ENCODE results near the gene PPP1CA. TPM values are rescaled to one million over a fixed set of nuclear protein-coding genes. Genes with fewer than 3 reads are reported as not detected.

The PPP1CA gene
- total RNA-seq, 1 experiment from 2014 or later, result 238 TPM

- ChIA-PET CTCF (no interaction called here), POLR2A (no interaction called here)
- no TSS peak for BruUV-seq (replicated peaks)
Measured at GRCh38 chr11:67433536-67434394, 32.1 kb upstream of the PPP1CA start.

GRCh38 chr11:67432655-67433349 is 31.1 kb upstream of the PPP1CA start:
- no peak for ATAC-seq
- POLR2A ChIA-PET, result no interaction called here
- H4K20me1 ChIP-seq (ENCODE audit: insufficient read depth), result no peaks in the 10 kb centered on the region
- no peak for TF ChIP-seq MAX (IDR thresholded peaks at IDR 0.05)
- TF ChIP-seq POLR2A (IDR thresholded peaks at IDR 0.05; ENCODE audit: borderline replicate concordance, extremely low read depth, insufficient read depth, insufficient read length), result no peak
- TF ChIP-seq EZH2 (IDR thresholded peaks at IDR 0.05), result no peak
- TF ChIP-seq RAD21 (IDR thresholded peaks at IDR 0.05; ENCODE audit: low read depth), result no peak
- TF ChIP-seq ELF1 (IDR thresholded peaks at IDR 0.05; ENCODE audit: borderline replicate concordance, low read depth), result no peak
- TF ChIP-seq YY1 (IDR thresholded peaks at IDR 0.05; ENCODE audit: extremely low read depth, insufficient replicate concordance, low read depth, low read length), result no peak
- TF ChIP-seq SIN3A (IDR thresholded peaks at IDR 0.05; ENCODE audit: low read depth), result no peak
- no peak for TF ChIP-seq SP1 (IDR thresholded peaks at IDR 0.05; ENCODE audit: low read depth)
- TF ChIP-seq EZH2phosphoT487 (IDR thresholded peaks at IDR 0.05; ENCODE audit: borderline replicate concordance), result no peak
- no peak for TF ChIP-seq ZBTB33 (IDR thresholded peaks at IDR 0.05; ENCODE audit: extremely low read depth, insufficient replicate concordance, low read length)

More at GRCh38 chr11:67433536-67434394, 32.1 kb upstream of the PPP1CA start:
- Histone ChIP-seq H3K36me3 (ENCODE audit: control insufficient read depth in 1 of 2, insufficient read depth in 2 of 2, low read length in 2 of 2) (peaks cover 10 to 17% of the 10 kb centered on the region in 2 experiments; a peak in 3 of 4 replicates), H3K9me2 (ENCODE audit: insufficient read depth) (no peaks in the 10 kb centered on the region), H3K9me3 (ENCODE audit: control insufficient read depth in 1 of 2, insufficient read depth in 1 of 2, low read depth in 1 of 2, low read length in 2 of 2) (no peaks in the 10 kb centered on the region), H3K27ac (ENCODE audit: low read depth, low read length) (no peak overlapping the region), H3K9ac (ENCODE audit: low read length) (no peak overlapping the region), H3K4me3 (replicated peaks in 1 of 2; ENCODE audit: low read depth in 1 of 2, low read length in 2 of 2) (no peak overlapping the region), H3K27me3 (ENCODE audit: insufficient read depth, low read length) (no peaks in the 10 kb centered on the region), H2AFZ (ENCODE audit: low read depth, low read length, poor library complexity, severe bottlenecking) (no peak overlapping the region), H3K4me2 (ENCODE audit: low read length) (no peak overlapping the region), H4K20me1 (ENCODE audit: insufficient read depth) (no peaks in the 10 kb centered on the region), H3K79me2 (ENCODE audit: insufficient read depth, low read length) (peaks cover 21% of the 10 kb centered on the region), H3K4me1 (ENCODE audit: control insufficient read depth in 1 of 2, insufficient read depth in 2 of 2, low read length in 2 of 2) (peaks cover 8 to 15% of the 10 kb centered on the region in 2 experiments)
- RAD21 ChIA-PET (ENCODE audit: low non-redundant PET in 1 of 2, low total read pairs in 2 of 2, uncharacterized antibody in 2 of 2, unreplicated experiment in 2 of 2), result no interaction called here
- no peak for ATAC-seq
- intact Hi-C loops (cut with micrococcal nuclease), result no loop called here
- TF ChIP-seq MAX (IDR thresholded peaks at IDR 0.05) (no peak), RAD21 (IDR thresholded peaks at IDR 0.05; ENCODE audit: low read depth) (no peak), YY1 (IDR thresholded peaks at IDR 0.05; ENCODE audit: extremely low read depth, insufficient replicate concordance, low read depth, low read length) (no peak), SP1 (IDR thresholded peaks at IDR 0.05; ENCODE audit: low read depth) (no peak), EZH2phosphoT487 (IDR thresholded peaks at IDR 0.05; ENCODE audit: borderline replicate concordance) (no peak), ELF1 (IDR thresholded peaks at IDR 0.05; ENCODE audit: borderline replicate concordance, low read depth) (no peak), CBX3 (IDR thresholded peaks at IDR 0.05; ENCODE audit: low read depth) (no peak), SIN3A (IDR thresholded peaks at IDR 0.05; ENCODE audit: low read depth) (no peak), ZFX (IDR thresholded peaks at IDR 0.05) (no peak)
- DNase-seq (ENCODE audit: low read depth, low spot score), result no peak

More at GRCh38 chr11:67432655-67433349, 31.1 kb upstream of the PPP1CA start:
- DNase-seq (ENCODE audit: low read depth, low spot score), result no peak
- Histone ChIP-seq H3K4me1 (ENCODE audit: control insufficient read depth in 1 of 2, insufficient read depth in 2 of 2, low read length in 2 of 2) (peaks cover 10 to 18% of the 10 kb centered on the region in 2 experiments), H3K9ac (ENCODE audit: low read length) (no peak overlapping the region), H3K27ac (ENCODE audit: low read depth, low read length) (no peak overlapping the region), H3K4me2 (ENCODE audit: low read length) (no peak overlapping the region), H3K9me3 (ENCODE audit: control insufficient read depth in 1 of 2, insufficient read depth in 1 of 2, low read depth in 1 of 2, low read length in 2 of 2) (no peaks in the 10 kb centered on the region), H3K27me3 (ENCODE audit: insufficient read depth, low read length) (no peaks in the 10 kb centered on the region), H2AFZ (ENCODE audit: low read depth, low read length, poor library complexity, severe bottlenecking) (no peak overlapping the region), H3K36me3 (ENCODE audit: control insufficient read depth in 1 of 2, insufficient read depth in 2 of 2, low read length in 2 of 2) (peaks cover 10 to 17% of the 10 kb centered on the region in 2 experiments; a peak in 3 of 4 replicates), H3K9me2 (ENCODE audit: insufficient read depth) (no peaks in the 10 kb centered on the region), H3K4me3 (replicated peaks in 1 of 2; ENCODE audit: low read depth in 1 of 2, low read length in 2 of 2) (no peak overlapping the region), H3K79me2 (ENCODE audit: insufficient read depth, low read length) (peaks cover 27% of the 10 kb centered on the region)
- intact Hi-C loops (cut with micrococcal nuclease), result no loop called here
- BruUV-seq (replicated peaks), result no TSS peak
- RAD21 ChIA-PET (ENCODE audit: low non-redundant PET in 1 of 2, low total read pairs in 2 of 2, uncharacterized antibody in 2 of 2, unreplicated experiment in 2 of 2), result no interaction called here
- CTCF ChIA-PET, result no interaction called here
